ENCODE measurements around the gene SCFD2.

Gene SCFD2

DNA sequence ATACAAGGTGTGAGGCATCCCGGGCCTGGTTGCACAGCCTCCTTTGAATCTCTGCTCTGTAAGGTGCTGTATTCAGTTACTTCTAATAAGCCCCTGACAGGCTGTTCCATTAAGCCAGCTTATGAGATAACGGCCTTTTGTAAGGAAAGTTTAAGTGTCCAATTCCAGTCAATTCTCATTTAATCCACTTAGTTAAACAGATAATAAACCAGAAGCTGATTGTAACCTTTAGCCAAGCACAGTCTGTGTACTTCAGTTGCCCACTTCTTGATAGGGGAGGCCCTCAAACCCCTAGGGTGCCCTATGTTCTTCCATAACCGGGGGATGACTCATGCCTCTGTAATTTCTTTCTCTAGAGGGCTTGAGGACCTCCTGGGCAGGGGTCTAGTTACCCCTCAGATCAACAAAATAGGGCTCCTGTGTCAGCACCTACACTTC is 440.3 kb downstream of the SCFD2 start:
- no peak for DNase-seq (ENCODE audit: low spot score)

DNA sequence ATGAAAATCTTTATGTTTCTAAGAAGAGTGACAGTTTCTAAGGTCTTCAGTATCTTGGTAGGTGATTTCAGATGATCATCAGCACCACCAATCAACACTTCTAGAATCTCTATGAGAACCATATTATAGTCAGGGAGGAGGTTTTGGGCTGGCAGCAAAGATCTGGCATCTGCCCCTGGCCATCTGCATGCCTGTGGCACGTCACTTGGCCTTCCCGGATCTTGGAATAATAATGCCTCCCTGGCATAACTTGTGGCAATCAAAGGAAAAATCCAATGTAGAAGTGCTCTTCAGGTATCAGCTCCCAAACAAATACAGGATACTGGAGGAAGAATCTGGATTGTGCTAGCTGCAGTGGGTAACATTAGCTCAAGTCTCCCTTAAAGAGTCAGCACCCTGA is 446.4 kb downstream of the SCFD2 start:
- DNase-seq (ENCODE audit: low spot score): no peak

DNA sequence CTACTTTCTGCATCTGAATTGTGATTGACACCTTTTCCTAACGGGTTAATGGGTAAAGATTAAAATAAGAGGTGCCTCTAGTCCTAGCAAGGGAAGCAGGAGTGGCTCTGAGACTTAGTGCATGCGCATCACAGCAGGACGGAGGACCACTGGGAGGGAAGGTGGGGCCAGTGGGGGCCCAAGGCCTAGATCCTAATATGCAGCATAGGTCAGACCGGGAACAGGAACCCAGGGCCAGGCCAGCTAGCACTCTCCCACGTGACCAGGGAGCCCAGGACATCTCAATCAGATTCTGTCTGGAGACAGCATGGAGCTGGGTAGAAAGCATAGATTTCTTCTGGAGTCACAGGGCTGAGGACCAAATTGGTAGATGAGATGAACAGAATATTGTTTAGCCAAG is 448.0 kb downstream of the SCFD2 start:
- no peak for DNase-seq (ENCODE audit: low spot score)

DNA sequence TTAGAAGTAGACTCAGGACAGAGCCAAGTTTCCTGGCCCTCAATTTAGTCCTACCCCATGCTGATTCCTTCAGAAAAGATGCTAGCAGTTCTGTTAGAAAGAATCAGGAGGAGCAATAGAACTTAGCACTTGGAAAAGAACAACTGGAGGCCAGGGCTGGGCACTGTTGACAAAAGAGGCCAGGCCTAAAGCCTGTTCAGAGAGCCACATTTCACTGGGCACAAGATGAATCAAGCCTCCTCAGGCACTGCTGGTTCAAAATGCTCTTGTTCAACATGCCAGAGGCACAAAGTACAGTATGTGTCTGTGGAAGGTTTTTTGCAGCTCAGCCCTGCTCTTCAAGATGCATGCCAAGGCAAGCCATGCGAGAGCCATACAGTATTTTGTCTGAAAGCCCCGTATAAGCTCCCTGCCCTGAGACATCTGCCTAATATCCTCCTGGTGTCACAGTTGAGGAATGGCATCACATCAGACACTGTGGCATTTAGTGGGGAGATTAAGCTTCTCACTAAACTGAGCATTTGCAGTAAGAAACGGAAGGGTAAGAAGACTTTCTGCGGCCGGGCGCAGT is 450.0 kb downstream of the SCFD2 start:
- DNase-seq (ENCODE audit: low spot score): no peak

DNA sequence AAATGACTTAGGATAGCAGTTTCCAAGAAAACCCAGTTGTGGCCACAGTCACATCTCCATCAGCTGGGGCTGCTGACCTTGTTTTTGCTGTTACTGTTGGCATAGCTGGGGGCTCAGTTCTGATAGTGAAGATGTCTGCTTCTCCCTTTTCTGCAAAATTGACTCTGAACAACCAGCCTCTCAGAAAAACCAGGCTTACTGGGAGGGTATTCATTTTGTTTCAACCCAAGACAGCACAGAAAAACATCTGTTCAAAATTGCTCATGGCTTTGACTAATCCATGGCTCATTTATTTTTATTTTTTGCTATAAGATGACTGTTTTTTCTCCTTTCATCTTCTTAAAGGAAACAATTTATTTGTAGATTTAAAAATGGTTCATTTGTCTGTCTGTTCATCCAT is 450.7 kb downstream of the SCFD2 start:
- no peak for DNase-seq (ENCODE audit: low spot score)

DNA sequence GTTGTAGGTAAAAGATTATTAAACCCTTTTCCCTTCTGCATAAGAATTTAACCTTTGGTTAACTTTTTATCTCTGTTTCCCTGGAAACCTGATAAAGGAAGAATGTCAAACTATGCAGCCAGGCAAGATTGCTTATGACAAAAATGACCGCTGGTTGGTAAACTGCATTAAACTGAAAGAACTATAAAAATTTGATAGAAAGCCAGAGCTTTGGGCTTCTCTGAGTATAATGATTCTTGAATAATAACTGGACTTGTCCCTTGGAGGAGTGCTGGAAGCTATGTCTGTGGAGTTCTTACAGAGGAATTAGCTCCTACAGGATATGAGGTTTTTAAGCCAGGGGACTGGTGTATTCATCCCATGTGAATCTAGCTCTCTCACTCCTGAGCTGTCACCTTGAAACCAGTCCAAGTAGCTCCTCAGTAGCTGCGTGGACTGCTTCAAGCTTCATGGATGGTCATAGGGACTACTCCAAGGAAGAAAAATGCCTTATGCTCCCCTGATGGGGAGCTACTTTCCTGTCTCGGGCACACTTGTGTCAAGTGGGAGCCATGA is 451.7 kb downstream of the SCFD2 start:
- no peak for DNase-seq (ENCODE audit: low spot score)

DNA sequence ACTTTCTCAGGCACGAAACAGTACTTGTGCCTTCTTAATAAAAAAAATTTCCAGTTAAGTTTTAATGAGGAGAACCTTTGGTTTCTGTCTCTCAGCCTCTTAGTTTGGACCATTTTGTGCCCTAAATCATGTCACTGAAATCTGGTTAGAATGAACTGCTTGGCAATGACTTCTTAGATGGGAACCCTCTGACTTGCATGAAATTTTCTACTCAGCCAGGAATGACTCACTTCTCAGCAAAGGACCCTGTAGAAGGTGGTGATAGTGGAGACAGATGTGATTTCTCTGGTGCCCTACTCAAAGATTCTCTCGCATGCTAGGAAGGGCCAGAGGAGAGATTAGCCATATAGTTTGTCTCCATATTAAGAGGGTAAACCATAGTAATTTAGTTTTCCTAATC is 453.3 kb downstream of the SCFD2 start:
- no peak for DNase-seq (ENCODE audit: low spot score)

DNA sequence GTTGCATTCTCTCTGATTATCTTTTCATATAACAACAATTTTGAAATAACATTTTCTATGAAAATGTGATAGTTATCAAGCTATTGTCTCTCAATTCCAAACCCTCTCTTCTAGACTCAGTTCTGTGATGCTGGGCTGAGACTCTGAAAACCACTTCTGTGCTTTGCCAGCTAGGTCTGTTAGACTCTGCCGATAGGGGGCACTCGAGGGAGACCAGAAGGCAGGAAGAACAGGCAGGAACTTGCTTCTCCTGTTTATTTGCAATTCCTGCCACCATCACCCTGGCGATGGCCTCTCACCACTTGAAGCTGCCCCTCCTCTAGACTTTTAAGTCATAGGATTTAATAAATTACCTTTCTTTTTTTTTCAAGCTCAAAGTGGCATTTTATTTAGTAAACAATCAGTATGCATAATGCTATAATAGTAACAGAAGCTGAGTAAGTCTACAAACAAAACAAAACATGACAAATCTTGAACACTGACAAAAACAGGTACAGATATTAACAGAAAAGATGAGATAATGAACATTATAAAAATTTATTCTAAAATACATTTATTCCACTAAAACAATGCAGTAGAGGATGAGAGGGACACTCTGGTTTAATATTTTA is 454.1 kb downstream of the SCFD2 start:
- peak; percentile 60 for DNase-seq (ENCODE audit: low spot score)

DNA sequence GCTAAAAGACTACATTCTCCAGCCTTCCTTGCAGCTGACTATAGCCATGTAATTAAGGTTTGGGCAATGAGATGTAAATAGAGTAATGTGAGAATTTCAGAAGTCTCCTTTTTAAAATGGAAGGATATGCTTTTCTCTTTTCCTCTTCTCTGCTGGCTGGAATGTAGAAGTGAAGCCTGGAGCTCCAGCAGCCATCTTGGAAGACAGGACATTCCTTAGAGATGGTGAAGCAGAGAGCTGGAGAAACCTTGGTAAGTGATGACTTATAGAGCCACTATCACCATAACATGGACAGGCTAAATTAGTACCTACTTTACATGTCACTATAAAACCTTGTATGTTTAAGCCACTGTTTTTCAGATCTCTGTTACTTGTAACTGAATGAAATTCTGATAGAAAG is 455.7 kb downstream of the SCFD2 start:
- DNase-seq (ENCODE audit: low spot score): no peak

DNA sequence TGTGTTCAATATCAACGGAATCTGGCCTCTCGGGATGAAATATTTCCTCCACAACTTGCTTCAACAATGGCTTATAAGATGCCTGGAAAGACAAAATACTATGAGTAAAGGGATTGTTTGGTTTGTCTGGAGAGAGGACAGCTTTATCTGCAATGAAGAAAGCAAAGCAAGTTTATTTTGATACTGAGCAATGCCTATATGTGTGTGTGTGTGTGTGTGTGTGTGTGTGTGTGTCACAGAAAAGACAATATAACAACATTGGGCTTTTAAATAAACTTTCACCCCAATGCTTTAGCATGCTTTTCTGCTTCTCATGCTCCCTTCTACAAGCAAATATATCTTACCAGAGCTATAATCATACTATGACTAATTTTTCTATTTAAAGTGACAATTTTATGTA is 458.4 kb downstream of the SCFD2 start:
- no peak for DNase-seq (ENCODE audit: low spot score)

DNA sequence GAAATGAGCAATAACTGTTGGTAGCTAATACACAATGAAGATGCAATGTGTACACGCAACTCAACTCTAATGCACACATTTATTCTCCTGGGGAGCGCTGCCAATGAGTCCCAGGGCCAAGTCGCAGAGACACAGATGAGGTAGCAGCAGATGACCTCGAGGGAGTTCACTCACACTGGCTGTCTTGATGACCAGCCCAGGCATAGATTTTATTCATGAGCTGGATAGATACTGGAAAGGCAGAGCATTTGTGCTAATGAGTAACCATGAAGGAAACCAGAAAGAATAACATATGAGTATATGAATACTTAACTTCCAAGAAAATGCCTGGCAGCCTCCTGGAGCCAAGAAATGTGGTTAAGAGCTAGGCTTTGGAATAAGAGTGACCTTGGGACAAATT is 461.4 kb downstream of the SCFD2 start:
- DNase-seq (ENCODE audit: low spot score): no peak

DNA sequence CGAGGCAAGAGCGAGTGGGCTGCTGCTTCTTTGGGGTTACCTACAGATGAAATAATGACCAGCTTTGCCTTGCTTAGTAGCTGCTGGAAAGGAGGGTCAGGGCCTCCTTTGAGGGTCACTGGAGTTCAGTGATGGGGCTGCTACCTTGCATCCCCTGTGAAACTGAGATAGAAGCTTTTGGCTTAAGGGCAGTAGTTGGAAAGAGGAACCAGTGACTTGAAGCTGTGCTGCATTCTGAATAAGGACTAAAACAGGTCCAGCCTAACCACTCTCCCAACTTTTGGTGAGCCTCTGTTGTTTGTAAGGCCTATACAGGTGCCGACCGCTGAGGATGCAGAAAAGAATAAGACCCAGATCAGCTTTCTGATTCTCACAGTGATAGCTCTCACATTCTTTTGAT is 462.6 kb downstream of the SCFD2 start:
- DNase-seq (ENCODE audit: low spot score): no peak

DNA sequence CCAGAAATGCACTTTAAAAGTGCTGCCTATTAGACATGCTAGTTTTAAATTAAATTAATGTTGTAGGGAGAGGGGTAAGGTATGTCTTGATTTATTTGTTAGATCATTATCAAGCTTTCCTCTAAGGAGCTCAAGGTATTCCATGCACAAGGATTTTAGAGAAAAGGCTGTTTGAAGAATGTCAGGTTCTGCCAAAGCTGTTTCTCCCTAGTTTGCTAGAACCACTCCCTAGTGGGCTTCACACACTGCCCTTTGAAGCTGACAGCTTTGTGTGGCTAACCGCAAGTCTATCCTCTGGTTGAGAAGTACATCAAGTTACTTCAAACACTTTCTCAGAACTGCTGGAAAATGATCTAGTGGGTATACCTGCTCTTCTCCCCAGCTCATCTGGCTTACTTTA is 471.4 kb downstream of the SCFD2 start:
- no peak for DNase-seq (ENCODE audit: low spot score)

DNA sequence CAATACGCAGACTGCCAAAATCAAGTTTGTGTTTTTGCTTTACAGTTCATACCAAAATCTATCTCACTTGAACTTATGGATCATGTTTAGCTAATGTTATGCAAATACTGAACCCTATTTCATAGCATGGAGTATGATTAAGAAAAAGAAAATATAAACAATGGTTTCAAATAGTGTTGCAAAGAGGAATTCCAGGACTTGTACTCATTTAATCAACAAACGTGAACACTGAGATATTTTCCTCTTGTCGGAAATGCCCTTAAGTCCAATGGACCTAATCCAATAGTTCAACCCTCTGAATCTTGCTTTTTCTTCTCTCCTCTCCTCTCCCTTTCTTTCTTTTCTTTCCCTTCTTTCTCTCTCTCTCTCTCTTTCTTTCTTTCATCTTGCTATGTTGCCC is 473.0 kb downstream of the SCFD2 start:
- no peak for DNase-seq (ENCODE audit: low spot score)

DNA sequence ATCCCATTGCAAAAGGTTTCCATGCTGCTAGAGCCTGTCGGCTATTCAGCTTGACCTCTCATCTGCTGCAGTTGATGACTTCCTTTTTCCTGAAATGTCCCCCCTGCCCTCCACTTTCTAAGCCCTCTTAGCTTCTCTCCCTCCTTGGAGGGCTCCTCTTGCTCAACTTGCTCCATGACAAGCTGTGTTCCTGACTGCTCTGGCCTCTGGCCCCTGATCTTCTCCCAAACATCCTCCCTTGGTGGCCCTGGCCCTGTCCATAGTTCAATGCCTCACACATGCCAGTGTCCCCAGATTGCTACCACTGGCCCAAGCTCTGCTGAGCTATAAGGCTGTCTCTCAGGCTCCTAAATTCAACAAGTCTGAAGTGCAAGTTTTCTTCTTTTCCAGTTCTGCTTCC is 474.1 kb downstream of the SCFD2 start:
- no peak for DNase-seq (ENCODE audit: low spot score)

DNA sequence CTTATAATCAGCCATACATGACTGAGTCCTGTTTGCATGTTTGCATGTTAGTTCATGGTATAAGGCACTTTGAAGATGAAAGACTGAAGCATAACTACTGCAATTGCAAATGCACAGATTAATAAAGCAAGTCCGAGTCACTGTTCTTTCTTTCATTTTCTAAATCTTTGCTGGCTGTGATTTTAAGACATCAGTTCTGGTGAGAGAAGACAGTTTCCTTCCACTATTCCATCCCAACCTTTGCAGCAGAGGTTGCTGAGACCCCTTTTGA is 475.4 kb downstream of the SCFD2 start:
- DNase-seq (ENCODE audit: low spot score): no peak

DNA sequence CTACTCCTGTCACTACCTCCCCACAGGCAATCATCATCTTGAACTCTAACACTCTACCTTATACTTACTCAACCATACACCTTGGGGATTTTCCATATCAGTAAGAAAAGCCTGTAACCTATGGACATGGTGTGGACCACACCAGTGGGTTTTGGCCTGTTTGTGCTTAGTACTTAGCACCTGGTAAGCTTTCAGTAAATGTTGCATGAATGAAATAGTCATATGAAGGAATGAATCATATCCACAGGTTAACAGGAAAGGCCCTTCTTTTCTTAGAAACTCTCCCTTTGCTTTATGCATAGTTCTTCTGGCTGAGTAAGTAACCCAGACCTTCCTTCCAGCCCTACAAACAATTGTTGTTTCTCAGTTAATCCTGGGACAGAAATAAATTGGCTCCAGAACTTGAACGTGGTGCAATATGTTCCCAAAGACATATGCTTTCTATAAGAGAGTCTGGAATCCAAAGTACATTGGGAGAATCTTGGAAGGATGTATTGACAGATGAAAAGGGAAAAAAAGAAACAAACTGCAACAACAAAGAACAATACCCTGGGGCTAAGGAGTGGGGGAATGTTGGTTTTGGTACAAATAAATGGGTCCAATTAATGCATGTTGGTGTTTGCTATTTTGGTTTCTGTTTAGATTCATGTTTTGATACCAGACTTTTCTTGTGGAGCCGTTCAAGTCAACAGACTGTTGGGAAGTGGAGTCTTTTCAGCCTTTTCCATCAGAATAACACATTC is 475.9 kb downstream of the SCFD2 start:
- no peak for DNase-seq (ENCODE audit: low spot score)

DNA sequence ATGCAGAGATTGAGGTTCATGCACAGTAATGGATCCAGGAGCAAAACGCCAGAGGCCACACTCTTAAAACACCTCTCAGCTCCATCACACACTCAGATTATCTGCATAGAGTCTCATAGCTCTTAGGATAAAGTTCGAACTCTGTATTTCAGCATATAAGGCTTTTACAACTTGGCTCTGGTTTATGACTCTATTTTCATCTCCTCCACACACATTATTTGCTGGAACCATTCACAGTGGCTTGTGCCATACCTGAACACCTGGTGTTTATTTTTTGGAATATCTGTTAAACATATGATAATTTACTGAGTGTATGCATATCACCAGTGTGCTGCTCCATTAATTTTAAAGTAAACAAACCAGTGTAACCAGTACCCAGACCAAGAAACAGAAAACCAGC is 476.5 kb downstream of the SCFD2 start:
- no peak for DNase-seq (ENCODE audit: low spot score)

DNA sequence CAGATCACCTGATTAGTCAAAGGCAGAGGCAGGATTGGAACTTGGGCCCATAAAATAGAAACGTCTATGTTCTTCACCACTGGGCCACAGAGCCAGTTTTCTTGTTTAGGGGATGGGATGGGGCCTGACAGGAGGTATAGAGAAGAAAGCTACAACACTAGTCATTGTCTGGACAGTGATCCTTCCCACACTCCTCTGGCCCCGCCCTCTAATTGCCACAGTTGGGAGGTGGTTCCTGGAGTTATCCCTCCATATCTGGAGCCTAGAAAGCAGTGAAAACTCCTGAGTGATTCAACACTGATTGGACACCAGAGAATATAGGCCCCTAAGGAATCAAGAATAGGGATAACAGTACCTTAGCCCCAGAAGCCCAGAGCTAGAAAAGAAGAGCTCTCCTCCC is 480.9 kb downstream of the SCFD2 start:
- no peak for DNase-seq (ENCODE audit: low spot score)

DNA sequence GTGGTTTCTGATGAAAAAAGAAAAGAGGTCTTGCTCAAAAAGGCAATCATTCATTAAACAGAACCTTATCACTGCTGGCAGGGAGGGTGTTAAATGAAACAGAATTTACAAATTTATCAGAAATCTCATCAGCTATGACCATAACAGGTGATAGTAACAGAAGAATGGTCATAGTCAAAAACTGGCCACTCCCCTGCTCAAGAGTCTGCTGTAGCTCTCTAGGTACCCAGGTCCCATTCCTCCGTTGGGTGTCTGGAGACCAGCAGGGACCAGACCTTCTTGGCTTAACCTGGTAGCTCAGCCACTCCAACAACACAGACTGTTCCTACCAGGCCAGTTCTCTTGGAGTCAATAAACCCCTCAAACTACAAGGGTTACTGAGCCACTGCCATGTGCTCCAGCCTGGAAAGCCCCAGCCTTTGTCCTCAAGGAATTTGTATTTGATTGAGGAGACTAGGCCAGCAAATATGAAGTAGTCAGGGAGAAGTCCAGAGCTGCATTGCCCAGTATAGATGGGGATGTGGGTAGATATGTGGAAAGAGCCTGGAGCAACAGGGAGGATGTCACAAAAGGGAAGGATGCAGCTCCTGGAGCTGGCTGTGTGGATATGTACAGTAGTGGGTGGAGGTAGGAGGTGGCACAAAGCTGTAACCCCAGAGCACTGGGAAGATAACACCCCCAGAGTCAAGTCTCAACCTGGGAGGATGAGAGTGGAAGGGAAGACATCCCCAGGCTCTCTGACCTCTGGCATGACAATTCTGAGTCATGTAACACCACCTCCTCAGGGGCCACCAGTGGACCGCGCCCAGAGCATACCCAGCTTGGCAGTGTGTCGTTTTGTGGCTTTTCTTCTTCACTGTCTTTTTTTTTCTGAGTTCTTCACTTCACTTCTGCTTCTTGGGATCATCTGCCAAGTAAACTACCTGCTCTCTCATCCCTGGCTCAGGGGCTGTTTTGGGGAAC is 481.9 kb downstream of the SCFD2 start:
- no peak for DNase-seq (ENCODE audit: low spot score)

DNA sequence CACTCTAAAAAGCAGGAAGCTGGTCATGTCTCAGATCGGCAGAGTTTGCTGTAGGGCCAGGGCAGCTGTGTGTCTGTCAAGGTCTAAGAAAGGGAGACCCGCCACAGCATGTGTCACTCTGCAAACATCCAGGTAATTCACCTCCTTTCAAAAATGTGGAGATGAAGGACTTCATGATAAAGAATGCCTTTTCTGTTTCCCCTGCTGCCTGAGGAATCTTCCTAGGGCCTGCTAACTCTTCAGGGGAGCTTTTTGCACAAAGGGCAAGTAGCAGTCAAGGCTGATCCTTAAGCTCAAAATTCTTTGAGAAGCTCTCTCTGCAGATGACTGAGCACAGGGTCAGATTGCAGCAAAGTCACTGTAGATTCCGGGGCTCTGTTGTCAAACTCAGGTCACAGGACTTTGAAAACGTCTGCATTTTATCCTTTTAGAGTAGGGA is 482.7 kb downstream of the SCFD2 start:
- no peak for DNase-seq (ENCODE audit: low spot score)

DNA sequence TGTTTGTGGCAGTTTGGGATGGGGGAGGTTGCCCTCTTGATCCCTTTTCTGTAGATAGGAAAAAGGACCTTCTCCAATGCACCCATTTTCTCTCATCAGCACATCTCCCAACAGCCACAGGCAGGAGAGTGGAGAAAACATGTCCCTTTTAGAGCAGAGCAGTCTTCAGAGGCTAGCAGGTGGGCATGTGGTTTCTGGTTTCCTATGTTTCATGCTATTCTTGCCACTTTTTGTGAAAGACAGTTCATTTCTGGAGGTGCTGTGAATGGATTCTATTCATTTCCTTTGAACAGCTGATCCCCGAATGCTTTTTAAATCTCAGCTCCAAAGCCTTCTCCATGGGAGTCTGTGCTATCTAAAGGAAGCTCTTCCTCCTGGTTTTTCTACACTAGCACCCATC is 484.9 kb downstream of the SCFD2 start:
- DNase-seq (ENCODE audit: low spot score): no peak
